Transverse colon (tissue), 4 donors: ENCODE data around the gene ZNF688.

Experiments used
- CTCF ChIP-seq, 5 experiments: fragments of 200-600 bp in 3 of 5; fragments of 450-650 bp in 2 of 5; sonication (generic) in 3 of 5; IDR thresholded peaks; 1 replicate in 2 of 5; 2 replicates in 3 of 5; pipeline ENCODE4 v1.5.1; 2016 to 2017; ENCODE audit warnings: antibody characterized with exemption in 5 of 5, inconsistent platforms in 3 of 5, mild to moderate bottlenecking in 2 of 5, moderate library complexity in 1 of 5
- EP300 ChIP-seq: sonication (generic); formaldehyde crosslinking; IDR thresholded peaks from one replicate; pipeline ENCODE4 v1.6.1; 2017; ENCODE audit warnings: antibody characterized with exemption, low read depth
- POLR2A ChIP-seq: fragments of 450-650 bp; IDR thresholded peaks from one replicate; pipeline ENCODE4 v1.6.1; 2016; ENCODE audit warnings: antibody characterized with exemption, mild to moderate bottlenecking, moderate library complexity
- POLR2AphosphoS5 ChIP-seq, 3 donors: sonication (generic); formaldehyde crosslinking; IDR thresholded peaks; one replicate each; pipeline ENCODE4 v1.6.1; 2016; ENCODE audit warnings: antibody characterized with exemption in 3 of 3

GRCh38 chr16:30604316-30604947 lies 32.9 kb upstream of the ZNF688 start:
- TF ChIP-seq CTCF (IDR thresholded peaks at IDR 0.05) (no peak), POLR2A (no peak), POLR2AphosphoS5 (IDR thresholded peaks at IDR 0.05) (no peak), EP300 (no peak)
